ENCODE data around the gene TP53TG3E. TPM values are rescaled to one million over a fixed set of nuclear protein-coding genes. Genes with fewer than 3 reads are reported as not detected.
A peak's percentile ranks its signal among the peaks of the same experiment; 100 is the strongest.
"Not testable (repeated sequence)": the region's sequence is repeated elsewhere in the genome, so short reads cannot be mapped to it uniquely, and the experiment has no call there.

Gene TP53TG3E, protein sequence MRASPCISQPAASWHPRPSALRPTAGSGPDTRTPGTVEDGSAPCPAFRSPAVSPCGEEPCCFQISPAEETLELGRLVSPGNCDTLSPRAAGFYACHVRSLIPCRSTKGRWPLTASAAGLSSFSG
- total RNA-seq: not detected
- not detected for polyA plus RNA-seq

DNA sequence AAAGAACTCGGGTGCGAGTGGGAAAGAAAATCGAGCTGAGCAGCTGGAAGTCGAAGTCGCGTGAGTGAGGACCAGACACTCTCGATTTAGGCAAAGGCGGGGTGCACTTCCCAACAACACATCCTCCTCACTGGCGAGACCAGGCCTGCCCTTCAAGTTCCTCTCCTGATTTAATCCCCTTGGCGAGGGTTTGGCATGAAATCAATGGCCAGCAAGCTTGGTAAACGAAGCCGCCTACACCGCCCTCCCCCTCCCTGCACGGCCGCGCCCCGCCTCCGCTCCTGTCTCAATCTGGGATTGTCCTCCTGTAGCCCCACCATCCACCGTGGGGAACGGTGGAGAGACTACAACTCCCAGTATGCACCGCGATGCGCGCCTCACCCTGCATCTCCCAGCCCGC, at the start of gene TP53TG3E:
TP53TG3E (plus strand) TSS at position 301 of the 400 bp plus-strand sequence; CDS start at position 369, 68 bp downstream.
- DNase-seq; H3K4me1 Mint-ChIP-seq; H3K36me3 ChIP-seq (ENCODE audit: insufficient read depth, low read length); H3K27me3 ChIP-seq (ENCODE audit: insufficient read depth, low read length); H3K27ac ChIP-seq (ENCODE audit: low read depth, low read length); H3K27me3 Mint-ChIP-seq; H3K4me3 Mint-ChIP-seq; CTCF ChIA-PET (ENCODE audit: partially characterized antibody); H3K36me3 Mint-ChIP-seq; H3K4me3 ChIP-seq (ENCODE audit: low read length in 2 of 2); H3K27ac Mint-ChIP-seq; H3K9me3 Mint-ChIP-seq; intact Hi-C loops (cut with micrococcal nuclease); H3K9me3 ChIP-seq (ENCODE audit: control insufficient read depth in 1 of 2, low read length in 2 of 2); POLR2A ChIA-PET (ENCODE audit: partially characterized antibody); H3K4me1 ChIP-seq (ENCODE audit: insufficient read depth, low read length): not testable (repeated sequence)

DNA sequence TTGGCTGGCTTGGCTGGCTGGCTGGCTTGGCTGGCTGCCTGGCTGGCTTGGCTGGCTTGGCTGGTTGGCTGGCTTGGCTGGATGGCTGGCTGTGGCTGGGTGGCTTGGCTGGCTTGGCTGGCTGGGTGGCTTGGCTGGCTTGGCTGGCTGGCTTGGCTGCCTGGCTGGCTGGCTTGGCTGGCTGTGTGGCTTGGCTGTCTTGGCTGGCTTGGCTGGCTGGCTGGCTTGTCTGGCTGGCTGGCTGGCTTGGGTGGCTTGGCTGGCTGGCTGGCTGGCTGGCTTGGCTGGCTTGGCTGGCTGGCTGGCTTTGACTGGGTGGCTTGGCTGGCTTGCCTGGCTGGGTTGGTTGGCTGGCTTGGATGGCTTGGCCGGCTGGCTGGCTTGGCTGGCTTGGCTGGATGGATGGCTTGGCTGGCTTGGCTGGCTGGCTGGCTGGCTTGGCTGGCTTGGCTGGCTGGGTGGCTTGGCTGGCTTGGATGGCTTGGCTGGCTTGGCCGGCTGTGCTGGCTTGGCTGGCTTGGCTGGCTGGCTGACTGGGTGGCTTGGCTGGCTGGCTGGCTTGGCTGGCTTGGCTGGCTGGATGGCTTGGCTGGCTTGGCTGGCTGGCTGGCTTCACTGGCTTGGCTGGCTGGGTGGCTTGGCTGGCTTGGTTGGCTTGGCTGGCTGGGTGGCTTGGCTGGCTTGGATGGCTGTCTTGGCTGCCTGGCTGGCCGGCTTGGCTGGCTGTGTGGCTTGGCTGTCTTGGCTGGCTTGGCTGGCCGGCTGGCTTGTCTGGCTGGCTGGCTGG, 32.3 kb downstream of the TP53TG3E start:
- H3K27me3 ChIP-seq (ENCODE audit: insufficient read depth, low read length); H3K4me1 Mint-ChIP-seq; H3K4me3 Mint-ChIP-seq; H3K36me3 Mint-ChIP-seq; H3K27ac Mint-ChIP-seq; H3K4me1 ChIP-seq (ENCODE audit: insufficient read depth, low read length); H3K36me3 ChIP-seq (ENCODE audit: insufficient read depth, low read length); POLR2A ChIA-PET (ENCODE audit: partially characterized antibody); H3K27ac ChIP-seq (ENCODE audit: low read depth, low read length); H3K9me3 ChIP-seq (ENCODE audit: control insufficient read depth in 1 of 2, low read length in 2 of 2); H3K4me3 ChIP-seq (ENCODE audit: low read length in 2 of 2); intact Hi-C loops (cut with micrococcal nuclease); CTCF ChIA-PET (ENCODE audit: partially characterized antibody); H3K27me3 Mint-ChIP-seq: not testable (repeated sequence)
- peak in 4 of 5 donors; percentile 2 to 70 (median 7) for DNase-seq
- peaks cover 0 to 25% (median 6%) of the 10 kb centered on the region in 8 donors for H3K9me3 Mint-ChIP-seq

DNA sequence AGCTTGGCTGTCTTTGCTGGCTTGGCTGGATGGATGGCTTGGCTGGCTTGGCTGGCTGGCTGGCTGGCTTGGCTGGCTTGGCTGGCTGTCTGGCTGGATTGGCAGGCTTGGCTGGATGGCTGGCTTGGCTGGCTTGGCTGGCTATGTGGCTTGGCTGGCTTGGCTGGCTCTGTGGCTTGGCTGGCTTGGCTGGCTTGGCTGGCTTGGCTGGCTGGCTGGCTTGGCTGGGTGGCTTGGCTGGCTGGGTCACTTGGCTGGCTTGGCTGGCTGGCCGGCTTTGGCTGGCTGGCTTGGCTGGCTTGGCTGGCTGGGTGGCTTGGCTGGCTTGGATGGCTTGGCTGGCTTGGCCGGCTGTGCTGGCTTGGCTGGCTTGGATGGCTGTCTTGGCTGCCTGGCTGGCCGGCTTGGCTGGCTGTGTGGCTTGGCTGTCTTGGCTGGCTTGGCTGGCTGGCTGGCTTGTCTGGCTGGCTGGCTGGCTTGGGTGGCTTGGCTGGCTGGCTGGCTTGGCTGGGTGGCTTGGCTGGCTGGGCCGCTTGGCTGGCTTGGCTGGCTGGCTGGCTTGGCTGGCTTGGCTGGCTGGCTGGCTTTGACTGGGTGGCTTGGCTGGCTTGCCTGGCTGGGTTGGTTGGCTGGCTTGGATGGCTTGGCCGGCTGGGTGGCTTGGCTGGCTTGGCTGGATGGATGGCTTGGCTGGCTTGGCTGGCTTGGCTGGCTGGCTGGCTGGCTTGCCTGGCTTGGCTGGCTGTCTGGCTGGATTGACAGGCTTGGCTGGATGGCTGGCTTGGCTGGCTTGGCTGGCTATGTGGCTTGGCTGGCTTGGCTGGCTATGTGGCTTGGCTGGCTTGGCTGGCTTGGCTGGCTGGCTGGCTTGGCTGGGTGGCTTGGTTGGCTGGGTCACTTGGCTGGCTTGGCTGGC, 33.8 kb downstream of the TP53TG3E start:
- H3K27ac Mint-ChIP-seq; H3K27me3 ChIP-seq (ENCODE audit: insufficient read depth, low read length); H3K36me3 ChIP-seq (ENCODE audit: insufficient read depth, low read length); H3K27ac ChIP-seq (ENCODE audit: low read depth, low read length); H3K4me3 ChIP-seq (ENCODE audit: low read length in 2 of 2); H3K27me3 Mint-ChIP-seq; H3K36me3 Mint-ChIP-seq; CTCF ChIA-PET (ENCODE audit: partially characterized antibody); H3K4me1 ChIP-seq (ENCODE audit: insufficient read depth, low read length); POLR2A ChIA-PET (ENCODE audit: partially characterized antibody); H3K4me1 Mint-ChIP-seq; H3K9me3 ChIP-seq (ENCODE audit: control insufficient read depth in 1 of 2, low read length in 2 of 2); intact Hi-C loops (cut with micrococcal nuclease): not testable (repeated sequence)
- DNase-seq: peak in 4 of 5 donors; percentile 14 to 67 (median 14)
- peak overlapping the region in 1 of 8 donors; percentile 20 for H3K4me3 Mint-ChIP-seq
- peaks cover 0 to 25% (median 6%) of the 10 kb centered on the region in 8 donors for H3K9me3 Mint-ChIP-seq

DNA sequence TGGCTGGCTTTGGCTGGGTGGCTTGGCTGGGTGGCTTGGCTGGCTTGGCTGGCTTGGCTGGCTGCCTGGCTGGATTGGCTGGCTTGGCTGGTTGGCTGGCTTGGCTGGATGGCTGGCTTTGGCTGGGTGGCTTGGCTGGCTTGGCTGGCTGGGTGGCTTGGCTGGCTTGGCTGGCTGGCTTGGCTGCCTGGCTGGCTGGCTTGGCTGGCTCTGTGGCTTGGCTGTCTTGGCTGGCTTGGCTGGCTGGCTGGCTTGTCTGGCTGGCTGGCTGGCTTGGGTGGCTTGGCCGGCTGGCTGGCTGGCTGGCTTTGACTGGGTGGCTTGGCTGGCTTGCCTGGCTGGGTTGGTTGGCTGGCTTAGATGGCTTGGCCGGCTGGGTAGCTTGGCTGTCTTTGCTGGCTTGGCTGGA, 34.4 kb downstream of the TP53TG3E start:
- H3K9me3 ChIP-seq (ENCODE audit: control insufficient read depth in 1 of 2, low read length in 2 of 2); H3K27ac ChIP-seq (ENCODE audit: low read depth, low read length); intact Hi-C loops (cut with micrococcal nuclease); H3K4me3 Mint-ChIP-seq; H3K27me3 ChIP-seq (ENCODE audit: insufficient read depth, low read length); H3K27me3 Mint-ChIP-seq; H3K36me3 Mint-ChIP-seq; H3K4me1 Mint-ChIP-seq; H3K4me3 ChIP-seq (ENCODE audit: low read length in 2 of 2); H3K36me3 ChIP-seq (ENCODE audit: insufficient read depth, low read length); H3K4me1 ChIP-seq (ENCODE audit: insufficient read depth, low read length); POLR2A ChIA-PET (ENCODE audit: partially characterized antibody); CTCF ChIA-PET (ENCODE audit: partially characterized antibody); H3K27ac Mint-ChIP-seq: not testable (repeated sequence)
- peak in 3 of 5 donors; percentile 6 to 51 (median 12) for DNase-seq
- H3K9me3 Mint-ChIP-seq: peaks cover 0 to 25% (median 6%) of the 10 kb centered on the region in 8 donors

DNA sequence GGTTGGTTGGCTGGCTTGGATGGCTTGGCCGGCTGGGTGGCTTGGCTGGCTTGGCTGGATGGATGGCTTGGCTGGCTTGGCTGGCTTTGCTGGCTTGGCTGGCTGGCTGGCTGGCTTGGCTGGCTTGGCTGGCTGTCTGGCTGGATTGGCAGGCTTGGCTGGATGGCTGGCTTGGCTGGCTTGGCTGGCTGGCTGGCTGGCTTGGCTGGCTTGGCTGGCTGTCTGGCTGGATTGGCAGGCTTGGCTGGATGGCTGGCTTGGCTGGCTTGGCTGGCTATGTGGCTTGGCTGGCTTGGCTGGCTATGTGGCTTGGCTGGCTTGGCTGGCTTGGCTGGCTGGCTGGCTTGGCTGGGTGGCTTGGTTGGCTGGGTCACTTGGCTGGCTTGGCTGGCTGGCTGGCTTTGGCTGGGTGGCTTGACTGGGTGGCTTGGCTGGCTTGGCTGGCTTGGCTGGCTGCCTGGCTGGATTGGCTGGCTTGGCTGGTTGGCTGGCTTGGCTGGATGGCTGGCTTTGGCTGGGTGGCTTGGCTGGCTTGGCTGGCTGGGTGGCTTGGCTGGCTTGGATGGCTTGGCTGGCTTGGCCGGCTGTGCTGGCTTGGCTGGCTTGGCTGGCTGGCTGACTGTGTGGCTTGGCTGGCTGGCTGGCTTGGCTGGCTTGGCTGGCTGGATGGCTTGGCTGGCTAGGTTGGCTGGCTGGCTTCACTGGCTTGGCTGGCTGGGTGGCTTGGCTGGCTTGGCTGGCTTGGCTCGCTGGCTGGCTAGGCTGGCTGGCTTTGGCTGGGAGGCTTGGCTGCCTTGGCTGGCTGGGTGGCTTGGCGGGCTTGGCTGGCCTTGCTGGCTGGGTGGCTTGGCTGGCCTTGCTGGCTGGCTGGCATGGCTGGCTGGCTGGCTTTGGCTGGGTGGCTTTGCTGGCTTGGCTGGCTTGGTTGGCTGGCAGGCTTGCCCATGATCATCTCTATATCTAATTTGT, 35.3 kb downstream of the TP53TG3E start:
- H3K36me3 ChIP-seq (ENCODE audit: insufficient read depth, low read length); H3K27ac ChIP-seq (ENCODE audit: low read depth, low read length); H3K27ac Mint-ChIP-seq; H3K4me1 ChIP-seq (ENCODE audit: insufficient read depth, low read length); H3K27me3 Mint-ChIP-seq; H3K4me1 Mint-ChIP-seq; H3K36me3 Mint-ChIP-seq; POLR2A ChIA-PET (ENCODE audit: partially characterized antibody); H3K4me3 ChIP-seq (ENCODE audit: low read length in 2 of 2); H3K4me3 Mint-ChIP-seq; CTCF ChIA-PET (ENCODE audit: partially characterized antibody); H3K27me3 ChIP-seq (ENCODE audit: insufficient read depth, low read length); H3K9me3 ChIP-seq (ENCODE audit: control insufficient read depth in 1 of 2, low read length in 2 of 2); intact Hi-C loops (cut with micrococcal nuclease): not testable (repeated sequence)
- H3K9me3 Mint-ChIP-seq: peaks cover 0 to 25% (median 6%) of the 10 kb centered on the region in 8 donors
- peak in 4 of 5 donors; percentile 4 to 71 (median 14) for DNase-seq
